Measurements from ENCODE around the gene ZNF236. TPM values are rescaled to one million over a fixed set of nuclear protein-coding genes. Genes with fewer than 3 reads are reported as not detected.
"Not testable (repeated sequence)": the region's sequence is repeated elsewhere in the genome, so short reads cannot be mapped to it uniquely, and the experiment has no call there.

ZNF236 gene
- total RNA-seq, 4 donors from 2014 or later, result 21.0 to 36.3 (median 31.8) TPM

DNA sequence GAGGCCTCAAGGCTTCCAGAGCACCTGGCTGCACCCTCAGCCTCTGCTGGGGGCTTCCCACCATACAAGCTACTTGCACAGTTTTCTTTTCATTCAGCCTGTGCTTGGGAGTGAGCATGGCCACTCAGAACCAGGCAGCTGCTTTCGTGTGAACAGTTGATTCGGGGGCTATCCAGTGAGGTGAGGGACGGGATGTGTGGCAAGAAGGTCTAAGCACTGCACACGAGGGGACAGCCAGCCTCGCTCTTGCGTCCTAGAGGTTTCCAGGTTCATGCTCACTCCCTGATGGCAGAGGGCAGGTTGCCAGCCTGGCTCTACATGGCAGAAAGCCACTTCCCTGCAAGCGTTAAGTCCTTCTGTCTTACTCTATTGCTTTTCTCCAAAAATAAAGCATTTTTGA is 164.0 kb downstream of the ZNF236 start:
- Histone ChIP-seq H3K27me3 (no peaks in the 10 kb centered on the region), H3K4me1 (peaks cover 0 to 41% (median 6%) of the 10 kb centered on the region in 4 donors), H3K4me3 (no peak overlapping the region), H3K27ac (peak overlapping the region in 3 of 4 donors; percentile 24 to 82 (median 82)), H3K36me3 (peaks cover 0 to 44% (median 0%) of the 10 kb centered on the region in 3 donors), H3K9me3 (no peaks in the 10 kb centered on the region)
- no peak for DNase-seq (ENCODE audit: low spot score in 2 of 2)
- TF ChIP-seq, protein P1, sequence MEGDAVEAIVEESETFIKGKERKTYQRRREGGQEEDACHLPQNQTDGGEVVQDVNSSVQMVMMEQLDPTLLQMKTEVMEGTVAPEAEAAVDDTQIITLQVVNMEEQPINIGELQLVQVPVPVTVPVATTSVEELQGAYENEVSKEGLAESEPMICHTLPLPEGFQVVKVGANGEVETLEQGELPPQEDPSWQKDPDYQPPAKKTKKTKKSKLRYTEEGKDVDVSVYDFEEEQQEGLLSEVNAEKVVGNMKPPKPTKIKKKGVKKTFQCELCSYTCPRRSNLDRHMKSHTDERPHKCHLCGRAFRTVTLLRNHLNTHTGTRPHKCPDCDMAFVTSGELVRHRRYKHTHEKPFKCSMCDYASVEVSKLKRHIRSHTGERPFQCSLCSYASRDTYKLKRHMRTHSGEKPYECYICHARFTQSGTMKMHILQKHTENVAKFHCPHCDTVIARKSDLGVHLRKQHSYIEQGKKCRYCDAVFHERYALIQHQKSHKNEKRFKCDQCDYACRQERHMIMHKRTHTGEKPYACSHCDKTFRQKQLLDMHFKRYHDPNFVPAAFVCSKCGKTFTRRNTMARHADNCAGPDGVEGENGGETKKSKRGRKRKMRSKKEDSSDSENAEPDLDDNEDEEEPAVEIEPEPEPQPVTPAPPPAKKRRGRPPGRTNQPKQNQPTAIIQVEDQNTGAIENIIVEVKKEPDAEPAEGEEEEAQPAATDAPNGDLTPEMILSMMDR (IDR thresholded peaks at IDR 0.05), result no peak
- no peak for TF ChIP-seq POLR2A (IDR thresholded peaks at IDR 0.05)
- TF ChIP-seq EP300 (IDR thresholded peaks at IDR 0.05), result no peak
- 78 to 79% methylated on average over 7 of the region's 7 CpGs for WGBS, 2 donors

DNA sequence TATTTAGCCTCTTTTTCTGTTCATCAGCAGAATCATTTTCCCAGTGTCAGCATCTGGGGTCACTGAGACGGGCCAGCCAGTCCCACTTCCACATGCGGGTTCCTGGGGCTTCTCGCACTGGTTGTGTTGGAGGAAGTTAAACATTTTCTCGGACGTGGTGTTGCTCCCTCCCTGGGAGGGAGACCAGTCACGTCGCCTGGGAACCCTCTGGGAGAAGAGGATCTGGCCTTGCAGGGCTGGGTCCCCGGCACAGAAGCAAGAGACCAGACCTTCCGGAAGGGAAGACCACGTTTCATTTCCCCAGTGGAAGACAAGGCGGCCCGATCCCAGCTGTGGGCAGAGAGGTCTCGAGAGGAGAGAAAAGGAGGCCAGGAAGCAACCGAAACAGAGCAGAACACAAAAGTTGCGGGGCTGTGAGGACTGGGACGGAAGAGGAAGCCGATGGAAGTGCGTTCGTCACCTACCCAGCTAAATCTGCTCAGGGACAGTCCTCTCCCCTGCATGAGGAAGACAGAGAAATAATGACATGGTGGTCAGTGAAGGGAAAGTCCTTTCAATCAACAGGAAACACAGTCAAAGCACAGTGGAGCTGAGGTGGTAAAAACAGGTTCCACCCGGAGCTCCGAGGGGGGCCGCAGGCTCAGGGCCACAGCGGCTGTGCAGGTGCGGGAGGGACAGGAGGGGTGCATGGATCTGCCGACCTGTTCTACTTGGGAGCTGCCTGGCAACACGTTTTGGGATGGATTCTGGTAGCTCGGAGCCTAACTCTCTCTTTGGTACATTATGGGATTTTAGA is 165.9 kb downstream of the ZNF236 start:
- Histone ChIP-seq H3K36me3 (peaks cover 0 to 38% (median 0%) of the 10 kb centered on the region in 3 donors), H3K4me1 (peaks cover 0 to 52% (median 7%) of the 10 kb centered on the region in 4 donors), H3K4me3 (peak overlapping the region in 1 of 4 donors; percentile 18), H3K27me3 (no peaks in the 10 kb centered on the region), H3K27ac (peak overlapping the region; percentile 31 to 82 (median 62)), H3K9me3 (no peaks in the 10 kb centered on the region)
- DNase-seq (ENCODE audit: low spot score in 2 of 2), result no peak
- 52% methylated on average over 27 of the region's 27 CpGs for WGBS, 2 donors
- peak in 1 of 2 donors; percentile 57 for TF ChIP-seq EP300 (IDR thresholded peaks at IDR 0.05)
- TF ChIP-seq, protein P1 (IDR thresholded peaks at IDR 0.05), result no peak
- TF ChIP-seq POLR2A (IDR thresholded peaks at IDR 0.05), result peak in 1 of 2 donors; percentile 16

DNA sequence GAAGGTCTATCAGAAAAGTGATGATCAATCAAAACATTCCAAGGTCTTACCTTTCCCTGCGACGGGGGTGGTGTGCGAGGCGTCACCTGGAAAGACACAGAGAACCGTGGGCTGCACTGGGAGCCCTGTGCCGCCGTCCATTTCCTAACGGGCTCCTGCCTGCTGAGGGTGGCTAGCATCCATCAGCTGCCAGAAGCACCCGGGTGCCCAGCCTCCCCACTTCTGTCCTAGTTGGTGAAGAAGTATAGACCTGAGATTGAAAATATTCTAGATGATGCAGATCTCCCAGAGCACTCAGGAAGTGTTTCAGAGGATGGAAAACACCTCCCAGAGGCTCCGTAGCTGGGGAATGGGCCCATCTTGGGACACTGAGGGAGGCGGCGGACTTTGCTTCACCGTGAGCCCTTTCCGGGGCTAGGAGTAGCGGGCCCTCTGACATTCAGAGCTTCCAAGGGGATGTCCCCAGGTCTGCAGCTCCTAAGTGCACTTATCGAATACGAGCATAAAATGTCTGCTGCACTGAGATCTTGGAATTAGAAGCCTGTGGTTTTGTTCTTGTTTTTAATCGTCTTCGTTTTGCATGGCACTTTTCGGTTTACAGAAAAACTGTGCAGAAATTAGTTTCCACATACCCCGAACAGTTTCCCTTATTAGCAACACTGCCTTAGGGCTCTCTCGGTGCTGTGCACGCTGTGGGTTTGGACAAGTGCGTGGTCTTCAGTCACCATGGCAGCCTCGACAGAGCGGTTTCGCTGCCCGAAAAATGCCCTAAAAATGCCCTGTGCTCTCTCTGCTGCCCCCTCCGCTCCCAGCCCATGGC is 166.7 kb downstream of the ZNF236 start:
- 89 to 93% methylated on average over 29 of the region's 29 CpGs for WGBS, 2 donors
- Histone ChIP-seq H3K27ac (peak overlapping the region; percentile 31 to 82 (median 62)), H3K27me3 (no peaks in the 10 kb centered on the region), H3K9me3 (no peaks in the 10 kb centered on the region), H3K36me3 (peaks cover 0 to 33% (median 0%) of the 10 kb centered on the region in 3 donors), H3K4me1 (peaks cover 0 to 47% (median 10%) of the 10 kb centered on the region in 4 donors), H3K4me3 (no peak overlapping the region)
- DNase-seq (ENCODE audit: low spot score in 2 of 2), result no peak
- TF ChIP-seq, protein P1 (IDR thresholded peaks at IDR 0.05), result no peak
- TF ChIP-seq POLR2A (IDR thresholded peaks at IDR 0.05), result no peak
- no peak for TF ChIP-seq EP300 (IDR thresholded peaks at IDR 0.05)

DNA sequence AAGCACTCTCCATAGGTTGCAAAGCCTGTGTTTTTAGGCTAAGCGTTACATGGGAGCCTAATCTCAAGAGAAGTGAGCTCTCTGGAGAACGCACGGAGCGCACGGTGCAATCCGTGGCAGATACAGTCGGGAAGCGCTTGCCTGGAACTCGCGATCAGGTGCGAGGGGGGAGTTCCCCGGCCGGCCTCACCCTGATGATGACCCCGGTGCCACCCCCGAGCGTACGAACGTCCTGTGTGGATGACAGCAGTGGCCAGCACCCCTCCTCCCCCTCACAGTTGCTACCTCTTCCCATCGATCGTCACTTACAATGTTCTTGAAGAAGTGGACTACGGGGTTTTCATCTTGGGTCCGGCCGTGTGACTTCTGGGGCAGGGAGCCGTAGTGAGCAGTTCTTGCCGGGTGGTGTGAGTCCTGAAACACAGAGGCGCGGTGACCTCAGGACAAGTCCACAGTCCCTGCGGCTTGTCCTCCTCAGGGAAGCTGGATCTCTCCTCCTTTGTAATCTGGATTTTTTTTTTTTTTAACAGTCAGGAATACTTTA is 167.4 kb downstream of the ZNF236 start:
- Histone ChIP-seq H3K9me3 (no peaks in the 10 kb centered on the region), H3K4me3 (no peak overlapping the region), H3K27ac (peak overlapping the region in 2 of 4 donors; percentile 82), H3K27me3 (no peaks in the 10 kb centered on the region), H3K36me3 (peaks cover 0 to 27% (median 0%) of the 10 kb centered on the region in 3 donors), H3K4me1 (peaks cover 0 to 47% (median 11%) of the 10 kb centered on the region in 4 donors)
- TF ChIP-seq EP300 (IDR thresholded peaks at IDR 0.05), result no peak
- TF ChIP-seq POLR2A (IDR thresholded peaks at IDR 0.05), result no peak
- TF ChIP-seq, protein P1 (IDR thresholded peaks at IDR 0.05), result no peak
- 77 to 92% methylated on average over 28 of the region's 28 CpGs for WGBS, 2 donors
- no peak for DNase-seq (ENCODE audit: low spot score in 2 of 2)

DNA sequence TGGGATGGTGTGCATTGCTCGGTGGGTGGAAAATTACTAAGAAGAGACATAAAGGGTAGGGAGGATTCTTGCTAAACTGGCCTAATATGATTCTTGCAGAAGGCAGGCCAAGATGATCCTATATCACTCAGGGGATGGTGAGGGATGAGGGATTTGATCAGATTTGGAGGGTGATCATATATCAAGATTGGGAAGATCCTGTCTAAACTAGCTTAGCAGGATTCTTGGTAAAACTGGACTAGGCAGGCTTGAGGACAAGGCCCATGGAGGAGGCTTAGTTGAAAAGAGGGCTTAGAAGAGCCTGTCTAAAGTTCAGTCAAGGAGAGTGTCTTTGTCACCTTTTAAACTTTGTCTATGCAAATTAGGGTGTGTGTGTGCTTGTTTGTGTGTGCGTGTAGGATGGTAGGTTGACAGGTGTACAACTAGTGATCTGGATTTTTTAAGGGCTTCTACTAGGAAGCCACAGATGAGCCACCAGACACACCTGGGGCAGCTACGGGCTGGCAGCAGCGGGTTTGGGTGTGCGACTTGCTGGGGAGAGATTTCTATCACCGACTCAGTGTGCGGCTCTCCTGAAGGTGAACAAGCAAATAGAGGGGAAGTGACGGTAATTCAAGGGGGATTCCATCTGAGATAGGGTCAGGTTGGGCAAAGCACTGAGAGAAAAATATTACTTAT is 168.1 kb downstream of the ZNF236 start:
- peaks cover 0 to 47% (median 11%) of the 10 kb centered on the region in 4 donors for H3K4me1 ChIP-seq

More for the DNA sequence above, 168.1 kb downstream of the ZNF236 start:
- WGBS, 2 donors, result 78 to 80% methylated on average over 8 of the region's 8 CpGs
- Histone ChIP-seq H3K27ac (peak overlapping the region; percentile 38 to 82 (median 68)), H3K36me3 (peaks cover 0 to 20% (median 0%) of the 10 kb centered on the region in 3 donors)
- not testable (repeated sequence) for H3K27me3 ChIP-seq; DNase-seq (ENCODE audit: low spot score in 2 of 2); H3K4me3 ChIP-seq; H3K9me3 ChIP-seq

Measured in tibial nerve (tissue), 4 donors.